Renal pelvis (tissue), 4 donors: ENCODE measurements around the gene SH3RF3. TPM values are rescaled to one million over a fixed set of nuclear protein-coding genes. Genes with fewer than 3 reads are reported as not detected.
"Not testable (repeated sequence)": the region's sequence is repeated elsewhere in the genome, so short reads cannot be mapped to it uniquely, and the experiment has no call there.

Experiments used
- DNase-seq: peaks from one replicate; pipeline ENCODE4 v3.0.0-alpha.2; 2013
- polyA plus RNA-seq, 3 donors: library from polyadenylated mRNA; unstranded; fragments of 120-200 nt; gene quantifications; one replicate each; pipeline ENCODE4 v1.2.1, GENCODE V29; 2013; ENCODE audit not compliant: insufficient read length in 3 of 3

SH3RF3 gene
- polyA plus RNA-seq, 3 donors = 3.8 to 5.6 (median 5.6) TPM

DNA sequence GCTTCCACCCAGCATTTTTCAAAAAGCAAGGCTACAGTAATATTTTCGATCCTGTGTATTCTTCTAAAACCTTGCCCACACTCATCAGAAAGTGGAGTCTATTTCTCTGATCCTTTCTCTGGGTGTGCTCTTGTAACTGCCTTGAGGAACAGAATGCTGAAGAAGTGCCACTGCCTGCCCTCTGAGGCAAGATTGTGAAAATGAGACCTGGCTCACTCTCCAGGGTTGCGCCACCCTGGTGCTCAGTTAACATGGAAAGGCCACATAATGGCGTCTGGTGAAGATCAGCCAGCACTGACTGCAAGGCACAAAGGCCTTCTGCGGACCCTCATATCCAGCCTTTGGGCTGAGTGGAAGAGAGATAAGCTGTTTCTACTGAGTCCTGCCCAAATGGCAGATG lies 11.2 kb upstream of the SH3RF3 start:
- DNase-seq = no peak

GRCh38 chr2:109118321-109118720 lies 10.7 kb upstream of the SH3RF3 start:
- no peak for DNase-seq

GRCh38 chr2:109120166-109120565 lies 8.8 kb upstream of the SH3RF3 start:
- no peak for DNase-seq

DNA sequence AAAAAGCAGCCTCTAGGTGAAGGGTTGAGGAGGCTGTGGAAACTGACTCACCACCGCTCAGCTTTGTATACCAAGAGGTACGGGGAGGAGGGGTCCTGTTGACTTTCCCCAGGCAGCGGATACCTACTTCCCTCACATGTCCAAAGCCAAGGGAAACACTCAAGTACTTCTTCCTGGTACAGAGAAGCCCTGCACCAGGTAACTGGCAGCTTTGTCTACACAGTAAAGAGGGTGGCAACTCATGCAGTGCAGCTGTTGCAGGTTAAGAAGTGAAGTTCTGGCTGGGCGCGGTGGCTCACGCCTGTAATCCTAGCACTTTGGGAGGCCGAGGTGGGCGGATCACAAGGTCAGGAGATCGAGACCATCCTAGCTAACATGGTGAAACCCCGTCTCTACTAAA lies 8.3 kb upstream of the SH3RF3 start:
- DNase-seq = not testable (repeated sequence)

DNA sequence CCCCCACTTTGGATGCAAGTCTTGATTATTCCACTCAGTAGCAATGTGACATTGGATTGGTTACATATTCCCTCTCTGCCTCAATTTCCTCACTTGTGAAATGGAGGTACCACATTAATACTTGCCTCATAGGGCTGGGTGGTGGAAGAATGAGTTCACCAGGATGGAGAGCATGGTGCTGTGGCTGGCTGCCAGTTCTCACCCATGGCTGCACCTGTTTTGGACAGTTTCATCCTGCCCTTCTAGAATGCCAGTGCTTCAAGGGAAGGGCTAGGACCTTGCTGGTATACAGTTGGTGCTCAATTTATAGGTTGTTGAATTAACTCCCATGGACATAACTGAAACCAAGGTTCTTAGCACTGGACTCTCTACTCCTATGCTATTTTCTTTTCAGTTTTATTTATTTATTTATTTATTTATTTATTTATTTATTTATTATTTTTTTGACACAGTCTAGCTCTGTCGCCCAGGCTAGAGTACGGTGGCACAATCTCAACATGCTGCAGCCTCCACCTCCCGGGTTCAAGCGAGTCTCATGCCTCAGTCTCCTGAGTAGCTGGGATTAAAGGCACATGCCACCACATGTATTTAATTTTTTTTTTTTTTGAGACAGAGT lies 5.3 kb upstream of the SH3RF3 start:
- DNase-seq = no peak

GRCh38 chr2:109124982-109125592 lies 3.9 kb upstream of the SH3RF3 start:
- no peak for DNase-seq

- no peak for DNase-seq
These were observed 3.2 kb upstream of the SH3RF3 start for GRCh38 chr2:109125593-109126500.

- DNase-seq = no peak
These were observed 2.5 kb upstream of the SH3RF3 start for GRCh38 chr2:109126501-109126860.

GRCh38 chr2:109127556-109127955 lies 1.4 kb upstream of the SH3RF3 start:
- no peak for DNase-seq

DNA sequence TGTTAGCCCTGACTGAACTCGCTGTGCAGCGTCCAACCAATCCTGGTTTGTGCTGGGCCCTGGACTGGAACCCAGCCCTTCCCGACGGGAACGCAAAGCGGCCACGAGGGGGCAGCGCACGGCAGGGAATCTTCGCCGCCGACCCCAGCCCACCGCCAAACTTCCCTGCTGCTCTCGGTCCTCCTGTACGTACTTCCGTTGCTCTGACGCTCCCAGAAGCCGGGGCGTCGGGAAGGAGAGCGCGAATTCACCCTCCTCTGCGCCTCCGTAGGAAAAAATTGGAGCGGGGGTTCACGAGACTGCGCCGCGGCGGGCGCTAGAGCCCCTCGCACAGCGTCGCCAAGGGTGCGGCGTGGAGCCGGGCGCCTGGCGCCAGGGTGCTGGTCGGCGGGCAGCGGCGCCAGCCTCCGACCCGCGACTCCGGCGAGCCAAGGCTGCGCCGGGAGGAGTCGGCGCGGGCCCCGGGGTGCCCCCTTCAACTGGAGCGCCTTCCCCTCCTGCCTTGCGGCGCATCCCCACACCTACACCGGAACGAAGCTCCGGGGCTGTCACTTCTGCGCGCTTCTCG lies 873 bp upstream of the SH3RF3 start:
- peak; percentile 80 for DNase-seq

- DNase-seq = peak; percentile 35
These were observed 433 bp downstream of the SH3RF3 start for GRCh38 chr2:109129356-109129920.

- DNase-seq = no peak
These were observed 1.1 kb downstream of the SH3RF3 start for GRCh38 chr2:109129921-109130722.

DNA sequence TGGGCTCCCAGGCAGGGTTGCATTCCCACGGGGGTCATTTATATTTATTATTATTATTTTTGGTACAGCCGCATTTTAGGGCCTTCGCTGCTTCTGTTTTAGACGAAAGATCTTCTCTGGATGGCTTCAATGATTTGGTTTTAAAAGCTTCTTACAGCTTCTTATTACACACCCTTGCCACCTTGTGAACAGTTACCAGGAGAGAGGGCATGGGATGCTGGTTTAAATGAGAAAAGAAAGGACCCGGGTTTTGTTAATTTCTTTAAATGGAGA lies 1.7 kb downstream of the SH3RF3 start:
- no peak for DNase-seq

- no peak for DNase-seq
These were observed 2.8 kb downstream of the SH3RF3 start for GRCh38 chr2:109131777-109132176.

- no peak for DNase-seq
These were observed 3.6 kb downstream of the SH3RF3 start for GRCh38 chr2:109132626-109133025.

GRCh38 chr2:109133746-109134145 lies 4.7 kb downstream of the SH3RF3 start:
- no peak for DNase-seq

DNA sequence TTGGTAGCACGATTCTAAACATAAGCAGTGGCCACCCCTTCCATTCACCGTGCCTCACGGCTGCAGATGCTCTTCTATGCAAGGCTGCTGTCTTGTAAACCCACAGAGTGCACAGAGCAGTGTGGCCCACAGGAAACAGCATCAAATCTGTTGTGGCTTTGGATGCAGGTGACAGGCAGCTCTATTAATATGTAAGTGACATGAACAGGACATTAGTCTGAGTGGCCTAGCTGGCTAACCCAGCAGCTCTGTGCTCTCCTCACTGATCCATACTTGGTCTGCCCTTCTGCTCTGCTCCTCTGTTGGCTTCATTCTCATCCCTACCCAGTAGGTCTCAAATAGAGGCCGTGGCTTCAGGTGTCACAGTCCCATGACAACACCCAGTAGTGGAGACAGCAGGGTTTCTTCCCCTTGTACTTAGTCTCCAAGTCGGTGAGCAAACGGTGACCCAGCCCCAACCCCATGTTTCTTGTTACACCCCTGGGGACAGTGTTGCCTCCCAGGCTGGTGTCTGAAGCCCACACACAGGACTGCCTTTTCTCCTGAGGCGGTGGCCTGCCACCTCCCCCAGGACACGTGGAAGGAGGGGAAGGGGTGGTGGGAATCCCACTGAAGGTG lies 5.8 kb downstream of the SH3RF3 start:
- no peak for DNase-seq

DNA sequence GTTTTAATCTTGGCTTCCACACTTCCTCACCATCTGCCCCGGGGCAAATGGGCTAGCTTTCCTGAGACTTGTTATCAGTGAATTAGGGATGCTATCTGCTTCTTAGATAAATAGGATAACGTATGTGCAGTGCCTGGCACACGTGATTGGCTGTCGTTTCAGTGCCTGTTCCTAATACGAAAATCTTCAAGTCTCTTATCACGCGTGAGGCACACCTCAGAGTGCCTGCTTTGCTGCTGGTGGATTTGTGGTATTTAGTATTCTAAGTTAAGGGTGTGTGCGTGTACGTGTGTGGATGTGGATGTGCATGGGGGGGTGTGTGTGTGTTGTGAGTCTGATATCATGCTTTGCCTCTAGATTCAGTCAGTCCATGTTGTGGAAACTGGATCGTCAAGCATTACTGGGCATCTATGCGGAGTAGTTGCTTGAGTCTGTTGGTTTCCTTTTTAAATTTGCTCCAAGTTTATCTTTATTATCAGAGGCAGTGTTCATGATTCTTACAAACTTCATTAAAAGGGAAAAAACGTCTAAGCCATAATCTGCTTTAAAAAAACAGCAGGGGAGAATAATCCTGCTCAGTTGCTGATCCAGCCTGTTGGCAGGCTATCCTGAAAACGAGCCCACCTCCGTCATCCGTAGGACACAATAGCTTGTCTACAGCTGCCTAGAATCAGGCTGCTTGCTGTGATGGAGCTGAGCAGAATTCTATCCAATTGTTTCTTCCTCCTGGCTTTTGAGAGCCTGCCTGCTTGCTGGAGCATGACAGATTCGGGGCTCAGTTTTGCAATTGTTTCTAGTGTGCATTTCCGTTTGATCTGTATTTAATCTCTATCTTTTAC lies 6.6 kb downstream of the SH3RF3 start:
- no peak for DNase-seq

DNA sequence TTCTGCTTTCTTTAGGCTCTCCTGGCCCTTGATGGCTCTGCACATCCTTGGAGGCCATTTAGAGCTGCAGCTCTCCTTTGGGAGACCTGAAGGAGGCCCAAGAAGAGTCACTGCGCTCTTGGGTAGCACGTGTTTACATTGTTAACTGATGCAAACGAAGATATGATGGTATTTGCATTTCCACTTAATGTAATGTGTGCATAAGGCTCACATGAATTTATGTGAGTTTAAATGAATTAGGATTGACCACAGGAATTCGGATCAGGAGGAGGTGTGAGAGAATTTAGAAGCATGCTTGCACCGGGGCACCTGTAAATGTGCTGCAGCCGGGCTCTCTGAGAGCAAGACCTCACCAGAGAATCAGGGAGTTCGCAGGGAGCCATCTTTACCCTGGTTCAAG lies 7.5 kb downstream of the SH3RF3 start:
- DNase-seq = no peak

- DNase-seq = no peak
These were observed 8.6 kb downstream of the SH3RF3 start for GRCh38 chr2:109137616-109138015.
